ENCODE results near the gene TGDS. TPM values are rescaled to one million over a fixed set of nuclear protein-coding genes. Genes with fewer than 3 reads are reported as not detected.

Gene TGDS
- total RNA-seq, 4 donors from 2014 or later = 6.8 to 11.4 (median 10.4) TPM

- H3K4me3 ChIP-seq = no peak overlapping the region
- 55 to 70% methylated on average over 1 of the region's 1 CpG for WGBS, 2 donors (ENCODE audit: low coverage in 1 of 2)
- no peaks in the 10 kb centered on the region for H3K4me1 ChIP-seq
- no peak overlapping the region for H3K27ac ChIP-seq
- no peak for ATAC-seq
- TF ChIP-seq POLR2A (IDR thresholded peaks at IDR 0.05) = no peak
- TF ChIP-seq CTCF (IDR thresholded peaks at IDR 0.05) = no peak
- no peak for TF ChIP-seq POLR2AphosphoS5 (IDR thresholded peaks at IDR 0.05)
- TF ChIP-seq EP300 (IDR thresholded peaks at IDR 0.05) = no peak
- no peaks in the 10 kb centered on the region for H3K9me3 ChIP-seq
- peaks cover 17 to 96% of the 10 kb centered on the region in 2 donors for H3K36me3 ChIP-seq
- no peaks in the 10 kb centered on the region for H3K27me3 ChIP-seq
Measured at GRCh38 chr13:94579063-94579462, 16.9 kb downstream of the TGDS start.

GRCh38 chr13:94569615-94570014 is 26.3 kb downstream of the TGDS start:
- H3K4me1 ChIP-seq = no peaks in the 10 kb centered on the region
- no peak for ATAC-seq
- no peaks in the 10 kb centered on the region for H3K9me3 ChIP-seq
- H3K36me3 ChIP-seq = peaks cover 2 to 55% of the 10 kb centered on the region in 2 donors
- no peak overlapping the region for H3K4me3 ChIP-seq
- H3K27ac ChIP-seq = no peak overlapping the region
- H3K27me3 ChIP-seq = no peaks in the 10 kb centered on the region
- WGBS, 2 donors (ENCODE audit: low coverage in 1 of 2) = 100% methylated on average over 1 of the region's 3 CpGs
- TF ChIP-seq POLR2A (IDR thresholded peaks at IDR 0.05) (no peak), POLR2AphosphoS5 (IDR thresholded peaks at IDR 0.05) (no peak), EP300 (IDR thresholded peaks at IDR 0.05) (no peak), CTCF (IDR thresholded peaks at IDR 0.05) (no peak)

- Histone ChIP-seq H3K4me1 (no peaks in the 10 kb centered on the region), H3K4me3 (no peak overlapping the region), H3K36me3 (peaks cover 0 to 45% of the 10 kb centered on the region in 2 donors), H3K27ac (no peak overlapping the region), H3K27me3 (no peaks in the 10 kb centered on the region), H3K9me3 (no peaks in the 10 kb centered on the region)
- WGBS, 2 donors (ENCODE audit: low coverage in 1 of 2) = 90 to 100% methylated on average over 1 of the region's 1 CpG
- ATAC-seq = no peak
- TF ChIP-seq CTCF (IDR thresholded peaks at IDR 0.05) (no peak), EP300 (IDR thresholded peaks at IDR 0.05) (no peak), POLR2AphosphoS5 (IDR thresholded peaks at IDR 0.05) (no peak), POLR2A (IDR thresholded peaks at IDR 0.05) (no peak)
Measured at GRCh38 chr13:94568443-94568842, 27.5 kb downstream of the TGDS start.

- TF ChIP-seq POLR2AphosphoS5 (IDR thresholded peaks at IDR 0.05) (no peak), POLR2A (IDR thresholded peaks at IDR 0.05) (no peak), EP300 (IDR thresholded peaks at IDR 0.05) (no peak), CTCF (IDR thresholded peaks at IDR 0.05) (no peak)
- H3K36me3 ChIP-seq = peaks cover 0 to 36% of the 10 kb centered on the region in 2 donors
- 84 to 93% methylated on average over 3 of the region's 3 CpGs for WGBS, 2 donors (ENCODE audit: low coverage in 1 of 2)
Measured at GRCh38 chr13:94567581-94567980, 28.4 kb downstream of the TGDS start.

GRCh38 chr13:94561126-94561525 is 34.8 kb downstream of the TGDS start:
- 77 to 81% methylated on average over 3 of the region's 3 CpGs for WGBS, 2 donors (ENCODE audit: low coverage in 1 of 2)
- no peaks in the 10 kb centered on the region for H3K4me1 ChIP-seq
- no peak for ATAC-seq
- no peaks in the 10 kb centered on the region for H3K27me3 ChIP-seq
- no peak overlapping the region for H3K27ac ChIP-seq
- H3K9me3 ChIP-seq = no peaks in the 10 kb centered on the region
- TF ChIP-seq POLR2AphosphoS5 (IDR thresholded peaks at IDR 0.05) = no peak
- no peak for TF ChIP-seq POLR2A (IDR thresholded peaks at IDR 0.05)
- no peak for TF ChIP-seq CTCF (IDR thresholded peaks at IDR 0.05)
- no peak for TF ChIP-seq EP300 (IDR thresholded peaks at IDR 0.05)
- no peak overlapping the region for H3K4me3 ChIP-seq
- no peaks in the 10 kb centered on the region for H3K36me3 ChIP-seq

More at GRCh38 chr13:94567581-94567980, 28.4 kb downstream of the TGDS start:
- no peak overlapping the region for H3K27ac ChIP-seq
- no peaks in the 10 kb centered on the region for H3K4me1 ChIP-seq
- H3K4me3 ChIP-seq = no peak overlapping the region
- no peaks in the 10 kb centered on the region for H3K27me3 ChIP-seq
- H3K9me3 ChIP-seq = no peaks in the 10 kb centered on the region
- no peak for ATAC-seq
